ENCODE data around the gene NXT1.

NXT1 gene

DNA sequence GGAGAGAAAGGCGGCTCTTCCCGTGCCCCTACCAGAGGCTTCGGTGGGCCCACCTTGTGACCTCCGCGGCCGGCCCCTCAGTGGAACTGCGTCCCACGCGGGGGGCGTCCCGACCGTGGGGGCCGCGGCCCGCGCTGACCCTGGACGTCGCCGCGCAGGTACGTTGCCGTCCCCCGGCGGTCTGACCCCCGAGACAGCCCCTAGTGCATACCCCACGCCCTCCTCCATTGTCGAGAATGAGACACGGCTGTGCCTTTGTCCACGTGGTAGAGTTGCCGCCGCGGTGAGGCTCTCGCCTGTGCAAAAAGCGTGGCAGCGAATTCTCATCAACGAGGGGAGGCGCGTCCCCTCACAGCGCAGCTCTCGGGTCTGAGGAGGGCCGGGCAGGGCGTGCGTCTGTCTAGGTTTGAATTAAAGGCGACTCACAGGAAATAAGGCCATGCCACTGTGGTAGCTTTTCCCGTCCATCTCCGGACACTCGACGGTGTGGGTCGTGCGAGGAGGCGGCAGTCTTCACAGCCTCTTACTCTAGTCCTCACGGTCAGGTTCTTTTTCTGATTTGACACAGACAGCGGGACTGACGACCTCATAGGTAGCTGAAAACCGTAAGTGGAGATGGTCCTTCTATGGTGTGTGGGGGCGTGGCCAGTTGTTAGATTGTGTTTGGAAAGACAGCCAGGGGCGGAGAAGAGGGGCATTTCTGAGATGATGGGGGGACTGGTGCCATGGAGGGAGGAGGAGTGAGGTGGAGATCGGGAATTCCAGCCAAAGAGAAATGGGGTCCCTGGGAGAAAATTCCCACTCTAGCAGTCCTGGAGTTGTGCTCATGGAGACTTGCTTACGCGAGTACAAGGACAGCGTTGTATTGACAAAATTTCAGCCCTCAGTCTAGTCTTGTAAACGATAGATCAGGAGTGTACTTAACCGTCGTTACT is 580 bp downstream of the NXT1 start:
- no peak for TF ChIP-seq ZFX (IDR thresholded peaks at IDR 0.05)
- TF ChIP-seq, protein P1, sequence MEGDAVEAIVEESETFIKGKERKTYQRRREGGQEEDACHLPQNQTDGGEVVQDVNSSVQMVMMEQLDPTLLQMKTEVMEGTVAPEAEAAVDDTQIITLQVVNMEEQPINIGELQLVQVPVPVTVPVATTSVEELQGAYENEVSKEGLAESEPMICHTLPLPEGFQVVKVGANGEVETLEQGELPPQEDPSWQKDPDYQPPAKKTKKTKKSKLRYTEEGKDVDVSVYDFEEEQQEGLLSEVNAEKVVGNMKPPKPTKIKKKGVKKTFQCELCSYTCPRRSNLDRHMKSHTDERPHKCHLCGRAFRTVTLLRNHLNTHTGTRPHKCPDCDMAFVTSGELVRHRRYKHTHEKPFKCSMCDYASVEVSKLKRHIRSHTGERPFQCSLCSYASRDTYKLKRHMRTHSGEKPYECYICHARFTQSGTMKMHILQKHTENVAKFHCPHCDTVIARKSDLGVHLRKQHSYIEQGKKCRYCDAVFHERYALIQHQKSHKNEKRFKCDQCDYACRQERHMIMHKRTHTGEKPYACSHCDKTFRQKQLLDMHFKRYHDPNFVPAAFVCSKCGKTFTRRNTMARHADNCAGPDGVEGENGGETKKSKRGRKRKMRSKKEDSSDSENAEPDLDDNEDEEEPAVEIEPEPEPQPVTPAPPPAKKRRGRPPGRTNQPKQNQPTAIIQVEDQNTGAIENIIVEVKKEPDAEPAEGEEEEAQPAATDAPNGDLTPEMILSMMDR (conservative IDR thresholded peaks at IDR 0.05), result no peak
- H3K27ac ChIP-seq, result peak overlapping the region; percentile 87

DNA sequence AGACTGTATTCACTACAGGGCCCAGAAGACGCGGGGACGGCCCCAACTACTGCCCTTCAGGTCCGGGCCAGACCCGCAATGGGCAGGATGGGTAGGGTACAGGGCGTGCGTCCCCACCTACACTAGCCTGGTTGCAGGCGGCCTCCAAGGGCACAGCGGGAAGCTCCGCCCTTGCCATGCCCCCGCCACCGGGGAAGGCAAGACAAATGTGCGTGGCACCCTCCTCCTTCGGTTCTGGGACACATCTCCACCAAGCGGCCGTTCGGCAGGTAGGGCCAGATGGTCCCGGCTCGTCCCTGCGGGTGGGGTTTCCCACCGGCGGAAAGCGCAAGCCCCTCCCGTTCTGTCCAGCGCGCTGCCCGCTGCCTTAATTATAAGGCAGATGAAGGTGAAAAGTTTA is 5.6 kb downstream of the NXT1 start:
- no peak overlapping the region; the same call in 1 of the 2 replicates for H3K27ac ChIP-seq
- TF ChIP-seq, protein P1 (conservative IDR thresholded peaks at IDR 0.05), result no peak
- no peak for TF ChIP-seq ZFX (IDR thresholded peaks at IDR 0.05)

DNA sequence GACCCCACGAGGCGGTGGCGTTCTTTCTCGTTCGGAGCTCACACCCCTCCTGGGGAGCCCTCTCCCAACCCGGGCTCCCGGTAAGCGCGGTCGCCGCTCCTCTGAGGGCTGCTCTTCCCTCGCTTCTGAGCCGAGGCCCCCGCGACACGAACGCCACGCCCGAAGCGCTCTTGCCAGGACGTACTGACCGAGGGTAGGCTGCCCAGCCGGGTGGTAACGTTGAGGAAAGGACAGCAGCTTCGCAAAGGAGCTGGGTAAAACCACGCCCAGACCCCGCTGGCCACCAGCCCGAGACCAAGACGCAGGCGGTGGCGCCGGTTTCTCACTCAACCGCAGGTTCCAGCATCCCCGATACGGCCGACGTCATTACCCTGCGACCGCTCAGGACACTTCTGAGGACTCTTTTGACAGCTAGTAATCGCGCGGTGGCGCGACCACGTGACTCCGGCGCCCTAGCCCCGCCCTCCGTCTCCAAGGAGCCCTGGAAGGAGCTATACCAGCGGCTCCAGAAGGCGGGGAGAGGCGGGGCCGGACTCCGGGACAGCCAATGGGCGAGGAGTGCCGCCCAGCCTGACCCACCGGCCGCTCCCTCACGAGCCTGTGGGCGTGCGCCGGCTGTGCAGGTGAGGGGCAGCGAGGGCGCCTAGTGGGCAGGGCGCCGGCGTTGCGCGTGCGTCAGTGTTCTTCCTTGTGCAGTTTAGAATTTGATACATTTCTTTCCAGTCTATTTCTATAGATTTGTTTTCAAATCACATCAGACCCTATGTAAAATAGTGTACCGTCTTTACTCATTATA is 7.4 kb downstream of the NXT1 start:
- peak overlapping the region; percentile 86 for H3K27ac ChIP-seq
- TF ChIP-seq ZFX (IDR thresholded peaks at IDR 0.05), result no peak
- TF ChIP-seq, protein P1 (conservative IDR thresholded peaks at IDR 0.05), result no peak

DNA sequence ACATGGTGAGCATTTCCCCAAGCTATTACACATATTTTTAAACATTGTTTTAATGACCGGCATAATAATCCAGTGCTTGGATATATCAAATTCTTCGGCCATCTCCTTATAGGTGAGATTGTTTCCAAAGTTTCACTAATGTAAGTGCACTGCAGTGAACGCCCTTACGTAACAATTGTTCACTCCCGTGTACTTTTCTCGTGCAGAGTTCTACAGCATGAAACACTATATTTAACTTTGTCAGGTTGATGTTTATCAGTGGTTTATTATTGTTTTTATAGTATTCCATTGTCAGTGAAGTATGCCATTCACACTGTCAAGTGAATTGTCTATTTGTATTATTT is 7.9 kb downstream of the NXT1 start:
- H3K27ac ChIP-seq, result peak overlapping the region; percentile 86
- TF ChIP-seq ZFX (IDR thresholded peaks at IDR 0.05), result no peak
- TF ChIP-seq, protein P1 (conservative IDR thresholded peaks at IDR 0.05), result no peak

DNA sequence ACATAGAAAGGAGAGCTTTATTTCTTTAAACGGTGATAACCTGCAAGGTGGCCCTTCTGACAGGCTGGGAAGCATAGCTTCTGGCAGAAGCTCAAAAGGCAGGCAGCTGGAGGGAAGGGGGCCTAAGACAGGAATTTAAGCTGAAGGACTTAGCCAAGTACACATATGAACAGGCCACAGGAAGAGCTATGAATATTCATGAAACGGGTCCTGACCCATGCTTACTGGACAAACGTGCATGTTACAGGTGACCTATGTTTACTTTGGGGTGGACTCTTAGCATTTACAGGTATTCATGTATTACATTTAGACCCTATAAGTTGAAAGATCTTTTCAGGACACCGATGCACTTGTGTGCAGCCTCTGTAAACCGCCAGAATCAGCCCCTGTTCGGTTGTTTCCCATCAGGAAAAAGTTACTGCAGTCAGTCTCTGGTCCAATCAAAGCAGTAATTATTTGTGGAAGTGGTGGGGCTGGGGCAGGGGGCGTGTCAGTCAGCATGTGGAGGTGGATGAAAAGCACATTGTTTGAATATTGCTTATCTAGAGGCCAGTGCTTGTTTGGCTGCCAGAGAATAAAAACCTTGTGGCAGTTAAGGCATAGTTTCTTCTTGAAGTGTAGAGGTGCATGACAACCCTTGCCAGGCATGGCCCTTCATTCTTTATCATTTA is 8.5 kb downstream of the NXT1 start:
- TF ChIP-seq, protein P1 (conservative IDR thresholded peaks at IDR 0.05), result no peak
- no peak for TF ChIP-seq ZFX (IDR thresholded peaks at IDR 0.05)
- H3K27ac ChIP-seq, result peak overlapping the region; percentile 17; the same call in 1 of the 2 replicates

DNA sequence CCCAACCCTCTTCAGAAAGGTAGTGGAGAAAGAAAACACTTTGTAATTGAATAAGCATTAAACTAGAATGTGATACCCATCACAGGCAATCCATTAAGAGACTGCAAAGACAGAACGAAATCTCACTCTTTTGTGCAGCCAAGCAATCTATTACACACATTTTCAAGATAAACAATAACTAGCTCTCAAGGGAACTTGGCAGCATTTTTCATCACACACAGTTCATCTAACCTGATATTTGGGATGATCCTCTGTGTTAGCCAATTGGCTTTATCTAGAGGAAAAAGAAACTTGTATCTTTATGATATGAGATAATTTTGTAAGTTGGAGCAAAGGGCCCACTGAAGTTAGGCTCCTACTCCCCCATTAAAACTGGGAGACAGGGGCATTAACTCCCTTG is 9.9 kb downstream of the NXT1 start:
- no peak overlapping the region for H3K27ac ChIP-seq
- no peak for TF ChIP-seq ZFX (IDR thresholded peaks at IDR 0.05)
- TF ChIP-seq, protein P1 (conservative IDR thresholded peaks at IDR 0.05), result no peak

Data from C4-2B (cell line).